ENCODE data around the gene GPR26.

GPR26 gene

DNA sequence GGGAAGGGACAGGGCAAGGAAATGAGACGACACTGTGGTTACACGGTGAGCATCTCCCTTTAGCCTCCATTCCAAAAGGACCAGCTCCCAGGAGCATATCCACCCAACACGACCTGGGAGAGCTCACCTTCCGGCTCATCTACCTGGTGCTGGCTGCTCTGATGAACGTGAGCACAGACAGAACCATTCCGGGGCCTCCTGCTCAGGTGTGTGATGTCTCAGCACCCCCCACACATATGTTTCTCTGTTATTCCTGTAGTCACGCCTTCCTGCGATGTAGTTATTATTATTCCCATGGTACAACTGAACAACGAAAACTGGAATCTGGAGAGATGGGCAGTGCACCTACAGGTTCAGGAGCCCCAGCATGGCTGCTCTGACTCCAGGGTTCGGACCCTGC lies 20.5 kb upstream of the GPR26 start:
- no peak for DNase-seq (ENCODE audit: low read depth in 4 of 4, low spot score in 1 of 4)

- DNase-seq (ENCODE audit: low read depth in 4 of 4, low spot score in 1 of 4): no peak
Measured at GRCh38 chr10:123648595-123648994, 17.6 kb upstream of the GPR26 start.

GRCh38 chr10:123649676-123650075 lies 16.5 kb upstream of the GPR26 start:
- DNase-seq (ENCODE audit: low read depth in 4 of 4, low spot score in 1 of 4): no peak

DNA sequence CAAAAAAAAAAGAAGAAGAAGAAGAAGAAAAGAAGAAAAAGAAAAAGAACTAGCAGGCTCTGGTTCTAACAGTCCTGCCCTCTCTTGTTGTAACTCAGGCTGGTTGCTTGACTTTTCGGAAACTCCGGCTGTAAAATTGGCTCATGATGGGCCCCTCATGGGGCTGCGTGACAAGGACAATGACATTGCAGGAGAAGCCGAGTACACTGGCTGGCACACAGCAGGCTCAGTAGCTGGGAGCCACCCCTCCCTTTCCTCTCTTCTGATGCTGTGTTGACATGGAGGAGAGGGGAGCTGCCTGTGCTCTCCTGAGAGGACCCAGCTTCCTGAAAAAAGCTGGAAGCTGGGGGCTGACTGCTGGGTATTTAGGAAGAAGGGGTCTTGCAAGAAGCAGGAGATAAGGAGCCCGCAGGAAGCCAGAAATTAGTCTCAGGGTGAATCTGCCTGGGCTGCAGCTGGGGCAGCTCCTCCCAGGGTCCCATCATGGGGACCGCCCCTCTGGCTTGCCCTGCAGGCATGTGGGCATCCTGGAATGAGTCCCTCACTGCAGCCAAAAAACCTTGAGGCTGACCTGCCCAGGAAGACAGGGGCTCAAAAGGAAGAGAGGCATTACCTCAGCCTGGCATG lies 14.6 kb upstream of the GPR26 start:
- no peak for DNase-seq (ENCODE audit: low read depth in 4 of 4, low spot score in 1 of 4)

- DNase-seq (ENCODE audit: low read depth in 4 of 4, low spot score in 1 of 4): no peak
Measured at GRCh38 chr10:123655751-123656150, 10.4 kb upstream of the GPR26 start.

GRCh38 chr10:123663522-123663921 lies 2.6 kb upstream of the GPR26 start:
- no peak for DNase-seq (ENCODE audit: low read depth in 4 of 4, low spot score in 1 of 4)

DNA sequence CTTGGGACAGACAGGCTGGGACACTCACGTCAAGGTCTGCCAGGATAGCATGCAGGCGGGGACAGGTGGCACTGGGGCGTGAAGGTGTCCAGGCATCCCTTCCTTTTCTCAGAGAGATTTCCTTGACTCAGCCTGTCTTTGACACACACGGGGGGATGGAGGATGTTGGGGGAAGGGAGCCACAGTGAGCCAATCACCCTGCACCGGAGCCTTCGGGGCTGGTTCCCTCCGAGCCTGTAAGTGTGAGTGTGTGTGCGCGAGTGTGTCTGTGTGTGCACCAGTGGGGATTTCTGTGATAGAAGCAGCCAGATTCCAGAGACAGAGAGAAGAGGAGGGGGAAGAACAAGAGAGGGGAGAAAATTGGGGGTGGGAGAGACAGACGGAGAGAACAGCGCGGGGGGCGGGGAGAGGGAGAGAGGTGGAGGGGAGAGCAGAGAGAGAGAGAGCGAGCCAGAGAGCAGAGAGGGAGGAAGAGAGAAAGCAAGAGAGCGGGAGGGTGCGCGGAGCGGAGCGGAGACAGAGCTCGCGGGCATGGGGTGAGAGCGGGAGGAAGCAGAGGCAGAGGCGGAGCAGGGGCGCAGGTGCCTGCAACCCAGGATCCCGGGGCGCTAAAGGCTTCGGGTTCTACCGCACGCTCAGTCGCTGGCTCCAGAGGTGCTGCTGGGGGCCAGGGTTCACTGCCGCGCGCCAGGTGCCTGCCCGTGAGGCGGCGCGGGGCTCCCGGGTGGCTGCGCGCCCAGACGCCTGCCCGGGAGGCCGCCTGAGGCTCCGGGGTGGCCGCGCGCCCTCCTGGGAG lies 466 bp upstream of the GPR26 start:
- DNase-seq (ENCODE audit: low read depth in 4 of 4, low spot score in 1 of 4): no peak

DNA sequence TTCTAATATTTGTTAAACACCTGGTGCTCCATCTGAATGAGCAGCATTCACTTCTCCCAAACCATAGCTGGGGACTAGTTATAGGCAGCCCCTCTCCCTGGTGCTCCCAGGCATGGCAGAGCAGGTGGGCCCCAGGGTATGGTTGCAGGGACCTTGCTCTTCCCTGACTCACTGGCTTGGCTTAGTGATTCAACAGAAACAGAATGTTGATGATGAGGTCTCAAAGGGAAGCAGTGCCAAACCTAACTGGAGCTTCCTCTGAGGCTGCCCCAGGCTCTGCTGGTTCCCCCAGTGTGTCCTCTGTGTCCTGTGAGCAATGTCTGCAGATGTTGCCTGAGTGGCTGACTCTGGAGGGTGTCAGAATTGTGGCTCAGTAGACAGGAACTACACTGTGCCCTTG lies 3.7 kb downstream of the GPR26 start:
- DNase-seq (ENCODE audit: low read depth in 4 of 4, low spot score in 1 of 4): no peak

DNA sequence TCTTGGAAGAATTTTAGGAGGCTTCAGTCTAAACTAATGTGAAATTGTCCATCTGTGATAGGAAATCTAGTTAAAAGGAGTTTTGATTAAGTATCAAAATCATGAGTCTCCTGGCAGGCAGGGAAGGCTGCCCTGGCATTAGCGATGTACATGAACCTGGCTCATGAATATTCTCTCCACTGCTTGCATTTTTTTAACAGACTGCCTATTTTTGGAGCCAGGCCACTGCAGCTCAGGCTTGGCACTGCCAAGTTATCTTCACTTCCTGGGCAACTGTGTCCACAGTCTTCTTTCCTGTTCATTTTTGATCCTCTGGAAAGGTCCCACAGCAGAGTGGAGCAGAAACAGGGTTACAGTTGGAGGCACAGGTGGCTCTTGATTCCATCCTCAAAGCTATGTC lies 7.0 kb downstream of the GPR26 start:
- no peak for DNase-seq (ENCODE audit: low read depth in 4 of 4, low spot score in 1 of 4)

DNA sequence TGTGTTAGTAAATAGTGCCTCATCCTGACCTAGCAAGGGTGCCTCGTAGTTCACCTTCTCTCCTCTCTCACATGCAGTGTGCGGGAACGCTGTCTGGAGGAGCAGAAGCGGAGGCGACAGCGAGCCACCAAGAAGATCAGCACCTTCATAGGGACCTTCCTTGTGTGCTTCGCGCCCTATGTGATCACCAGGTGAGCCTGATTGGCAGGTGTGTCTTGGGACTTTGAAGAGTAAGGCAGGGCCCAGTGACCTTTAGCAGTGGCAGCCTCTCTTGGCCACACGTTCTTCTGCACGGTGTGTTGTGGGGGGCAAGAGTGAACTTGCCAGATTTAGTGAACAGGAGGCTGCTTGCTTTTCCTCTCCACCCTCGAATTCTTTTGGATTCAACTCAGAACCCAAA lies 8.6 kb downstream of the GPR26 start:
- DNase-seq (ENCODE audit: low read depth in 4 of 4, low spot score in 1 of 4): no peak

DNA sequence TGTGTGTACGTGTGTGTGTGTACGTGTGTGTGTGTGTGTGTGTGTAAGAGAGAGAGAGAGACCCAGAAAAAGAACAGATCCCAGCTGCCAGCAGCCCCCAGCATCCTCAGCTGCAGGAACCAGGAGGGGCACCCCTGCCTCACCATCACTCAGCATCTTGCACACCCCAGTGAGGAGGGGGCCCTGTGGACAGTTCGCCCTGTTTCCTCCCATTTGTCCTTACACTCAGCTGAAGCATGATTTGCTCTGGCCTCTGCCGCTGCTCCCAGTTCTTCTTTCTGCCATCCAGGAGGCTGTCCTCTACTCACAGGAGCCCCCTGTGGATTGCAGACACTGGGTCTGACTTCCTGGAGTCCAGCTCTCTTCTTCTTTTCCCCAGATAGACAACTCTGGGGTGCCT lies 9.7 kb downstream of the GPR26 start:
- DNase-seq (ENCODE audit: low read depth in 4 of 4, low spot score in 1 of 4): no peak

- DNase-seq (ENCODE audit: low read depth in 4 of 4, low spot score in 1 of 4): no peak
Measured at GRCh38 chr10:123677556-123677955, 11.4 kb downstream of the GPR26 start.

- no peak for DNase-seq (ENCODE audit: low read depth in 4 of 4, low spot score in 1 of 4)
Measured at GRCh38 chr10:123678376-123678775, 12.2 kb downstream of the GPR26 start.

DNA sequence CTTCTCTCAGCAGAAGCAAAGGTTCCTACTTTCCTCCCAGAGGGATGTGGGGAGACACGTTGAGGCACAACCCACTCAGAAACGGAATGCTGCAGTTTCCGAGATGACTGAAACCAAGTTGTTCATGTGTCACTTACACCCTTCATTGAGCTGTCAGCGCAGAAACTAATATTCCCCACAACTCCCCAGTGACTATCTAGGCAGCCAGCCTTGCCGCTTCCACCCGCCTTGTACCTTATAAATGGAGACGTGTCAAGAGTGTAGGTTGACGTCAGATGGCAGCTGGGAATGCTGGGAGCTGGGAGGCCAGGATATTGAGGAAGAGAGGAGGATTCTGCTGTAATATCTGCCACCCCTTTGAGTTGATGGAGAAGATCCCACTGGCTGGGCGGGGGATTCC lies 15.1 kb downstream of the GPR26 start:
- no peak for DNase-seq (ENCODE audit: low read depth in 4 of 4, low spot score in 1 of 4)

DNA sequence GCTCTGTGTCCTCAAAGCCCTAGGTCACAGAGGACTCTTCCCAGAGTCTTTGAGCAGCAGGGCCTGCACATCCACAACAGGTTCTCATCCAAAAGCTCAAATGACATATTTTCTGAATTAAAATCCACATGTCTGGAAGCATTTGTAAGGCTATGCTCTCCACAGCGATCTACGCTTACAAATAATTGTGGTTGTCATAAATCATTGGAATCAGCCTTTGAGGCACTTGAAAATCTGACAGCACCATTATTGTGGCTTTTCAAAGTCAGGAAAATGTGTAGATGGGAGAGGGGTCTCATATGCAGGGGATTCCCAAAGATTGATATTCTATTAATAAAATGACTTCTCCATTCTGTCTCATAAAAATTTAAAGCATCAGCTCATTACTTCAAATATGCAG lies 16.3 kb downstream of the GPR26 start:
- DNase-seq (ENCODE audit: low read depth in 4 of 4, low spot score in 1 of 4): no peak

GRCh38 chr10:123683459-123683858 lies 17.3 kb downstream of the GPR26 start:
- DNase-seq (ENCODE audit: low read depth in 4 of 4, low spot score in 1 of 4): no peak

GRCh38 chr10:123683865-123684264 lies 17.7 kb downstream of the GPR26 start:
- no peak for DNase-seq (ENCODE audit: low read depth in 4 of 4, low spot score in 1 of 4)

DNA sequence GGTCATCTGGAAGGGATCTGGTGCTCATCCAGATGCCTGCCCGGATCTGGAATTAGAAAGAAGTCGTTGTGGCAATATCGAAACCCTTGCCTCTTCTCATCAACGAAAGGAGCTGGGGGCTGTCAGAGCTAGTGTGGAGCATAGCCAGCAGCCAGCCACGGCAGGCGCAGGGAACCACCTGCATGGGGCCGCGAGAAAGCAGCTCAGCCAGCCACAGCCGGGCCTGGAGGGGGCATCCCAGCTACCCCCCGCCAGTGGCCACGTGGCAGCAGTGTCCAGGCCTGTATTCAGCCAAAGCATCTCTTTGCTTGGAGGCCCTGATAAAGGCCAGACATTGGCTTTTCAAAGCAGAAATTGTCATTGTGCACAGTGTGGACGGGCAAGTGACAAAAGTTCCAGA lies 19.1 kb downstream of the GPR26 start:
- no peak for DNase-seq (ENCODE audit: low read depth in 4 of 4, low spot score in 1 of 4)

DNA sequence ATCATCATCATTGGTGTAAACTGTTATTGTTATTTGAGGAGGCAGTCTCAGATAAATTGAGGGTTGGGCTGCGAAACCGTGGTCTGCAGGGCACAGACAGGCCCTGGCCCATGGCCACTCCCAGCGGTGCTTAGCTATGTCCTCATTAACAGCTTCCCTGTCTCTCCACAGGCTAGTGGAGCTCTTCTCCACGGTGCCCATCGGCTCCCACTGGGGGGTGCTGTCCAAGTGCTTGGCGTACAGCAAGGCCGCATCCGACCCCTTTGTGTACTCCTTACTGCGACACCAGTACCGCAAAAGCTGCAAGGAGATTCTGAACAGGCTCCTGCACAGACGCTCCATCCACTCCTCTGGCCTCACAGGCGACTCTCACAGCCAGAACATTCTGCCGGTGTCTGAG lies 21.6 kb downstream of the GPR26 start:
- no peak for DNase-seq (ENCODE audit: low read depth in 4 of 4, low spot score in 1 of 4)

- no peak for DNase-seq (ENCODE audit: low read depth in 4 of 4, low spot score in 1 of 4)
Measured at GRCh38 chr10:123689880-123690279, 23.7 kb downstream of the GPR26 start.

GRCh38 chr10:123703195-123703790 lies 37.1 kb downstream of the GPR26 start:
- no peak for DNase-seq (ENCODE audit: low read depth in 4 of 4, low spot score in 1 of 4)

- no peak for DNase-seq (ENCODE audit: low read depth in 4 of 4, low spot score in 1 of 4)
Measured at GRCh38 chr10:123704076-123704475, 37.9 kb downstream of the GPR26 start.

GRCh38 chr10:123704812-123705211 lies 38.7 kb downstream of the GPR26 start:
- no peak for DNase-seq (ENCODE audit: low read depth in 4 of 4, low spot score in 1 of 4)
